ENCODE results near the gene RGSL1. TPM values are rescaled to one million over a fixed set of nuclear protein-coding genes. Genes with fewer than 3 reads are reported as not detected.

Gene RGSL1
- total RNA-seq, 1 experiment from 2014 or later, result not detected

GRCh38 chr1:182415789-182416188 lies 34.2 kb upstream of the RGSL1 start:
- Histone ChIP-seq H3K27ac (ENCODE audit: low read length) (no peak overlapping the region), H3K4me1 (ENCODE audit: control insufficient read depth, insufficient read depth, low read length) (no peaks in the 10 kb centered on the region), H3K36me3 (ENCODE audit: control insufficient read depth, insufficient read depth, low read length) (no peaks in the 10 kb centered on the region), H3K9me3 (ENCODE audit: control insufficient read depth, insufficient read depth, low read depth, low read length) (no peaks in the 10 kb centered on the region), H3K27me3 (ENCODE audit: control insufficient read depth, insufficient read depth, low read length) (no peaks in the 10 kb centered on the region; the same call in 1 of the 2 replicates), H3K4me3 (ENCODE audit: low read depth in 2 of 2, low read length in 2 of 2) (no peak overlapping the region)
- CTCF ChIA-PET, result no interaction called here
- DNase-seq (ENCODE audit: low read depth, low spot score), result no peak
- intact Hi-C loops (cut with micrococcal nuclease; ENCODE audit: unreplicated experiment), result no loop called here
- TF ChIP-seq POLR2AphosphoS5 (IDR thresholded peaks at IDR 0.05; ENCODE audit: low read depth, low read length) (no peak), TCF7L2 (IDR thresholded peaks at IDR 0.05; ENCODE audit: low read depth, low read length) (no peak), SIN3A (IDR thresholded peaks at IDR 0.05; ENCODE audit: borderline replicate concordance, insufficient read depth, low read depth, low read length) (no peak), REST (IDR thresholded peaks at IDR 0.05; ENCODE audit: insufficient read depth in 1 of 2, low read depth in 2 of 2, low read length in 1 of 2) (no peak)
- TF ChIP-seq, protein P1, sequence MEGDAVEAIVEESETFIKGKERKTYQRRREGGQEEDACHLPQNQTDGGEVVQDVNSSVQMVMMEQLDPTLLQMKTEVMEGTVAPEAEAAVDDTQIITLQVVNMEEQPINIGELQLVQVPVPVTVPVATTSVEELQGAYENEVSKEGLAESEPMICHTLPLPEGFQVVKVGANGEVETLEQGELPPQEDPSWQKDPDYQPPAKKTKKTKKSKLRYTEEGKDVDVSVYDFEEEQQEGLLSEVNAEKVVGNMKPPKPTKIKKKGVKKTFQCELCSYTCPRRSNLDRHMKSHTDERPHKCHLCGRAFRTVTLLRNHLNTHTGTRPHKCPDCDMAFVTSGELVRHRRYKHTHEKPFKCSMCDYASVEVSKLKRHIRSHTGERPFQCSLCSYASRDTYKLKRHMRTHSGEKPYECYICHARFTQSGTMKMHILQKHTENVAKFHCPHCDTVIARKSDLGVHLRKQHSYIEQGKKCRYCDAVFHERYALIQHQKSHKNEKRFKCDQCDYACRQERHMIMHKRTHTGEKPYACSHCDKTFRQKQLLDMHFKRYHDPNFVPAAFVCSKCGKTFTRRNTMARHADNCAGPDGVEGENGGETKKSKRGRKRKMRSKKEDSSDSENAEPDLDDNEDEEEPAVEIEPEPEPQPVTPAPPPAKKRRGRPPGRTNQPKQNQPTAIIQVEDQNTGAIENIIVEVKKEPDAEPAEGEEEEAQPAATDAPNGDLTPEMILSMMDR (IDR thresholded peaks at IDR 0.05), result no peak
- POLR2A ChIA-PET, result no interaction called here
- in situ Hi-C loops (cut with HindIII; ENCODE audit: low pct_unique_long_range_greater_than_20kb, low sequenced_read_pairs), result no loop called here
- BruUV-seq (replicated peaks), result no TSS peak
- ATAC-seq, result no peak

DNA sequence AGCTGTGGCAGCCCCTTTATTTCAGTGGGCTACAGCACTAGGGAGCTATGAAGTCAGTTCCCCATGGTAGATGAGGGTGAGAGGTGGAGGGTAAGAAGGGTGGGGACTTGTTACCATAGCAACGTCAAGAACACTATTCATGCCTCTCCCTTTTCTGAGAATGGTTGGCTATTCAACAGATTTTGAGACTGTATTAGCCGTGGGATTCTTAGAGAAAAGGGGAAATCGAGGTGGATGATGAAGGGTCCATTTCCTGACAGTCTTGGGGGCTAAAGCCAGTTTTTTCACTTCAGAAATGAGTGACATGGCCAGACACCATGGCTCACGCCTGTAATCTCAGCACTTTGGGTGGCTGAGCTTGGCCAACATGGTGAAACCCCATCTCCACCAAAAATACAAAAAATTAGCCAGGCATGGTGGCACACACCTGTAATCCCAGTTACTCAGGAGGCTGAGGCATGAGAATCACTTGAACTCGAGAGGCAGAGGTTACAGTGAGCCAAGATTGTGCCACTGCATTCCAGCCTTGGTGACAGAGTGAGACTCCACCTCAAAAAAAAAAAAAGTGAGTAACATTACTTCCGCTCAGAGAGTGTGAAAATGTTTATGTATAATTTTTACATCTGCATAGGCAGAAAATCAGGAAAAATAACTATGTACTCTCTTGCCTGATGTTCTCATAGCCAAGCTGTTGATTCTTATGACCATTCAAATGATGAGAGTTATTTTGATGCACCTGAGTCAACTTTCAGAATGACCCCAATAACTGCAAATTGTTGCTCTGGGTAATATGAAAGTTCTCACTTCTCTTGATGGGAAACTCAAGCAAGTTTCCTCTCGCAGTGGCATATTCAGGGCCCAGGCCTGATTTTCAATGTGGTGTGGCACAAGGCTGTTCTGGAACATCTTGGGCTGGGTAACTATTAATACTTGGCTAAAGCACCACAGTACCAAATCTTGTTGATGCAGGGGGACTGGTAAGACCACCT lies 23.2 kb upstream of the RGSL1 start:
- BruUV-seq (replicated peaks), result no TSS peak
- in situ Hi-C loops (cut with HindIII; ENCODE audit: low pct_unique_long_range_greater_than_20kb, low sequenced_read_pairs), result no loop called here
- TF ChIP-seq SIN3A (IDR thresholded peaks at IDR 0.05; ENCODE audit: borderline replicate concordance, insufficient read depth, low read depth, low read length), result no peak
- TF ChIP-seq REST (IDR thresholded peaks at IDR 0.05; ENCODE audit: insufficient read depth in 1 of 2, low read depth in 2 of 2, low read length in 1 of 2), result no peak
- no peak for TF ChIP-seq POLR2AphosphoS5 (IDR thresholded peaks at IDR 0.05; ENCODE audit: low read depth, low read length)
- TF ChIP-seq TCF7L2 (IDR thresholded peaks at IDR 0.05; ENCODE audit: low read depth, low read length), result no peak
- TF ChIP-seq, protein P1 (IDR thresholded peaks at IDR 0.05), result no peak

More for the DNA sequence above, 23.2 kb upstream of the RGSL1 start:
- CTCF ChIA-PET, result no interaction called here
- Histone ChIP-seq H3K27me3 (ENCODE audit: control insufficient read depth, insufficient read depth, low read length) (no peaks in the 10 kb centered on the region), H3K4me3 (ENCODE audit: low read depth in 2 of 2, low read length in 2 of 2) (no peak overlapping the region), H3K27ac (ENCODE audit: low read length) (no peak overlapping the region), H3K36me3 (ENCODE audit: control insufficient read depth, insufficient read depth, low read length) (no peaks in the 10 kb centered on the region), H3K9me3 (ENCODE audit: control insufficient read depth, insufficient read depth, low read depth, low read length) (no peaks in the 10 kb centered on the region), H3K4me1 (ENCODE audit: control insufficient read depth, insufficient read depth, low read length) (no peaks in the 10 kb centered on the region)
- ATAC-seq, result no peak
- POLR2A ChIA-PET, result no interaction called here
- intact Hi-C loops (cut with micrococcal nuclease; ENCODE audit: unreplicated experiment), result no loop called here
- DNase-seq (ENCODE audit: low read depth, low spot score), result no peak

Data from Panc1 (cell line).